IPS-NIHi7 (cell line): Measurements from ENCODE around the gene ZNF831.

Experiments used
- DNase-seq: peaks from one replicate; pipeline ENCODE4 v3.0.0; 2012; ENCODE audit warnings: mixed read lengths; ENCODE audit errors: extremely low spot score

Gene ZNF831

DNA sequence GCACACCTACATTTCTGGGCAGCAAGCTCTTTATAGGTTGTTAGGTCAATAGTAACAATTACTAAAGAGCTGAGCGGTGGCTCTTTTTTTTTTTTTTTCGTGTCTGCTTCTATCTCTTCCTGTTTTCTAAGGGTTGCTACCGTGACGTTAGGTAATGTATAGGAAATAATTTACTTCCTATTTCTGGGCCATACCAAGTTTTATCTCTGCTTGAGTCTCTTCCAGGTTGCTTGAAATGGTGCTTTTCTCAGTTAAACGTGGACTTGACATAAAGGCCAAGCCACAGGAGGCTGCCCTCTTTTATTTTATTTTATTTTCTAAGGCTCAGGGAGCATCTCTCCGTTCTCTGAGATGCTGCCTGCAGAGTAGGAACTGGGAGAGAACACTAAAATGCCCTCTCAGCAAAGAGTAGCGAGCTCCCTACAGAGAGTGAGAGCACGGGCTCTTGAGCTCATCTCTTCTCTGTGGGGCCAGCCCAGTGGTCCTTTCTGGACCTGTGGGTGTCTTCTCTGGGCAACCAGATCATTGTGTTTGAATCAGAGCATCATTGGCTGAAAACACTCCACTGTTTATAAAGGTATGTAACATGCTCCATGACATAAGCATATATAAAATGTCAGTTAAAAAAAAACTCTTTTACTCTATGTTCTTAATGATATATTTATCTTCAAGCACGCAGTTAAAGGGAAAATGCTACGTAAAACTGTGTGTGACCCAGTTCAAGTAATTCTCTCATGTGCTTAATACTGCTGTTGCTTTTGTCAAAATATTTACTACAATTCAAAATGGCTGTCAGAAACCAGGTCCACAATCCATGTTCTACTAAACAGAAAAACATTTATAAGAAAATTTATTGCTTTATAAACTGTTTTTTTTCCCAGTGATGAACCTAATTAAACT, at the start of gene ZNF831:
Gene ZNF831 (plus strand): TSS at position 191 of the 900 bp plus-strand sequence. CDS start 27,199 bp downstream, outside the sequence.
- no peak for DNase-seq

DNA sequence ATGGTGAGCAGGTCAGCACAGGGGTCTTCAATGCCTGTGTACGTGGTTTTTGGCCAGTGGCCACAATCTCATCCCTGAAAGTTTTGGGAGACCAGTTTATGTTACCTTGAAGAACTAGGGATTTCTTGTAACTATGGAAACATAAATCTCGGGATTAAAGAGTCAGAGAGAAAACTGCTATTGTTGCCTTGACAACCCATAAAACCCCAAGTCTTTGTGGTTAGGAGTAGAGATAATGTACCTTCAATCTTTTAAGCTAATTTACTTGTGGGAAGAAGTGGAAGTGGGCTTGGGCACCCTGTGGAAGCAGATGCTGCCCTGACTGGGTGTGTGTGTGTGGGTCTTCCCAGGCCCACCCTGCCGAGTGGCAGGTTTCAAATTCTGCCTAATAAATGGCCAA, 46.1 kb upstream of the ZNF831 start:
- DNase-seq, result no peak

DNA sequence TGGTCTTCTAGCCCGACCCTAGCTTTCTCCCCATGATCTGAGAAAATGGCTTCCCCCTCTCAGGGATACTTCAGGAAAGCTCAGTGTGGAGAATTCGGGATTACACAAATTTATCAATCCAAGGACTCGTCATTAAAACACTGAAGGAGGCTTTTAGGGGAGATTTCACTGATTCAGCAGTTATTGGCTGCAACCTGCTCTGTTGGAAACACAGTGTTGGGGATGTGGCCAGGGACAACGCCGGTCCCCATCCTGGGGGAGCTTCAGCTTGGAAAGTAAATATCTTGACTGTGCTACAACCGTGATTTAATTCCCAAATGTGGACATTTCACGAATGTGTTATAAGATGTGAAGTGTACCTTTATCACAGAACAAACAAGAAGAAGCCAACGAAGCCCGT, 44.8 kb upstream of the ZNF831 start:
- DNase-seq, result no peak

DNA sequence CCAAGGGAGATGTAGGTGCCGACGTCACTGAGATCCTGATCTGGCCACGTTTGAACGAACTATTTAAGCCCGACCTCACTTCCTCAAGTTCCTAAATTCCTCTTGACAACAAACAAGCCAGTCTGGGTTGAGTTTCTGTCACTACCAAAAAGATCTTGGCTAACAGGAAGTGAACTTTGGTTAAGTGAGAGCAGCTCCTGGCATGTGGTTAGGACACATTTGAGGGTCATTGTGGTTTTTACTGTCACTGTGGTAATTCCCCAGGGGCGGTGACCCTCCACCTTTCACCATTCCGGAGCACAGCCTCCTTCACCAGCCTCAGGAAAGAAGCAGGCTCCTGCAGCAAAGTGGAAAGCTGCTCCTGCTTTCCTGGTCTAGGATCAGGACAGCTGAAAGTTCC, 43.1 kb upstream of the ZNF831 start:
- DNase-seq, result no peak

DNA sequence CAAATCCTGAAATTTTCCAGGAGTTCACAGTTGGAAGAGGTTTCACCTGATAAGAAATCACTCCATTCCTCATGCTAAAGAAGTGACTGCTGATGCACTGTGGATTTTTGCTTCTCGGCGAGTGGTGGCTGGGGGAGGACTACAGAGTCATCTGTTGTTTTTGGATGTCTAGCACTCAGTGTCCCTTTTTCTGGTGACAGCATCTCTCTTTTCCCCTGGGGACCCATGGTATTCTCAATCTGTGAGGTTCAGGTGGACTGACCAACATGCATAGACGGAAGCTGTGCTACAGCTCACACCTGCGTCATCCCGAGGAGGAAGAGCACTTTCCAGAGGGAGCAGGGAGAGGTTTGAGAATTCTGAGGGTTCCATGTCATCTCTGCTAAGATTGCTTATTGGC, 42.7 kb upstream of the ZNF831 start:
- DNase-seq, result no peak

DNA sequence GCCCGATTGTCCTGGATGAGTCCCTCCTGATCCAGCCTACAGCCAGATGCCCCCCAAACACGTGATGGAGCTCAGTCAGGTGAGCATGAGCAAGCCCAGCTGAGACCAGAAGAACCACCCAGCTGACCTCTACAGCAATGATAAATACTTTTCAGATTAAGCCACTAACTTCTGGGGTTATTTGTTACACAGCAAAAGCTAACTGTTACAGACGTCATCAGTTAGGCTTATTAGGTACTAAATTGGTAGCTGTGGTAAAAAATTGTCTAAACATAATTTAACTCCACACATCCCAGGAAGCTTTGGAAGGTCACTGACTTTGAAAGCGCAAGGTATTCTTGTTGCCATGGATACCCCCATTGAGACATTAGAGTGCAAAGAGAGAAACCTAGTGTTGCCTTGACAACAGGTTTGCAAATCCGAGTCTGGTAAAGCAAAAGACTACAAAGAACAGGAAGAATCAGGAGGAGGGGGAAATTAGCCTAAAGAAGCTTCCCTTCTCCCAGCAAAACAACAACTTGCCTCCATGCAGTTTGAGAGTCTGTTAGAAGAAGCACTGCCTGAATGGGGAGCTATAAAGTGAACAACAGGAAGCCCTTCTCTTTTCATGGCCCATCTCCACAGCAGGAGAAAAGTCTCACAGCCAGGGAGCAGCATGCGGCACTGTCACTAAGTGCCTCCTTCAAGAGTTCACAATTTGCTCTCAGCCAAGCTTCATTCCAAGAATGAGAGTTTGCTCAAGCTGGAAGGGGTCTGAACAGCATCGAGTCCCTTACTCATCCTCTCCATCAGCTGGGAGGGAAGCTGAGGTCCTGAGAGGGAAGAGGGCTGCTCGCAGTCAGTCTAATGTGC, 41.7 kb upstream of the ZNF831 start:
- DNase-seq, result peak; percentile 45

DNA sequence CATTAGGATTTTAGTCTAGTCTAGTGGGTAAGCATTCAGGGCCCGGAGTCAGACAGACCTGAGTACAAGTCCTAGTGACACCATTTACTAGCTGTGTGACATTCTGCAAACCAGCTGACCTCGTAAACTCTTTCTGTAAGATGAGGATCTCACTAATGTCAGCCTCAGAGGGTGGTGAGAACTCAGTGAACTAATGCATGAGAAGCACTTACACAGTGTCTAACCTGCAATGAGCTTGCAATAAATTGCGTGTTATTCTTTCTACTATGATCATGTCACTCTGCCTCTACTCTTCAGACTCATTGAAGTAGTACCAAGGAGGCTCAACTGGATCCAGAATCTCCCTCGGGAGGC, 41.1 kb upstream of the ZNF831 start:
- DNase-seq, result no peak

DNA sequence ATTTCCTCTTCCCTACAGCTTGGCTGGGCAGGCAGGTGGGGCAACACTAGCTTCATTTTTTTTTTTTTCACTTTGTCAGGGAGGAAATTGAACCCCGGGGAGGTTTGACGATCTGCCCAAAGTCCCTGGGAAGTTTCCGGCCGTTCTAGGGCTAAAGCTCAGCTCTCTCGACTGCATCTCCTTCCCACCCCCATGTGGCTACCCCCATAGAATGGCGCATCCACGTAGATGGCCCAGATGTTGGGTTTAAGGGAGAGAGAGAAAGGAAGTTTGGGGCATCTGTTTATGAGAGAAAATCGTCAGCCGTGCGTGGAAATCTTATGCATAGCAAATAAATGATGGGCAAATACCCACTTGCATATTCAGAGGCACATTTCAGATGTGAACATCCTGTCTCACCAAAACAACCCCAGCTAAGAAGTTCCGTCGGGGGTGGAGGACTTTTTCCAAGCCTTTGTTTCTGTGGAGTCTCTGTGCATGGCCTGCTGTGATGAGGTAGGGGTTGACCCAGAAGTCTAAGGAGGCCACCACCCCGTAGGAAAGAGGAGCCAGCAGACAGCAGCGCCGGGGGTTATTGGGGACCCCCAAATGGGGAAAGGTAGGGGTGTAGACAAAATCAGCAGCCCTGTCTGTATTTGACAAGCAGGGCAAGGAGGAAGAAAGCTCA, 40.5 kb upstream of the ZNF831 start:
- no peak for DNase-seq

DNA sequence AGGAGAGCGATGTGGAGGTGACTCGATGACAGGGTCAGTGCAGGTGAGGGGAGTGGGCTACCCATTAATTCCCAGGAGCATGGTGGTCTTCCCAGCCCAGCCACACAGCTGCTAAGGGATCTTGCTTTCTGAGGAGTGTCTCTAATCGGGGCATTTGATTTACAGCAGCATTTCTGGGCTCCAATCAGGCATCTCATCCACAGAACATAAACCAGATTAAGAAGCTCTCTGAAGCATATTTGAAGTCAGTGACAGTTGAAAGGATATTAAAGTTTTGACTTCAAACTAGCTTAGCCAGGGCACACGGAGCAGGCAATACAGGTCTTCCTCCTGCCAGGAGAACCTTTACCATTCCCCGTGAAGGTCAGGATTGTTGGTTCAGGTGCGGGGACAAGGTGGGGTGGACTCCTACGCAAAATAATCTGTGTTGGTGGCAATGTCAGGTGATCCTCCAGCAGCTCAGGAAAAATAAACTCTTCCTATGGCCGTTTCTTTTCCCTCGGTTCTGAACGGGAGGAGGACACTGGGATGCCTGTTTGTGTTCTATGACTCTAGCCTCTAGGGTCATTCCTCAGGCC, 39.9 kb upstream of the ZNF831 start:
- no peak for DNase-seq

DNA sequence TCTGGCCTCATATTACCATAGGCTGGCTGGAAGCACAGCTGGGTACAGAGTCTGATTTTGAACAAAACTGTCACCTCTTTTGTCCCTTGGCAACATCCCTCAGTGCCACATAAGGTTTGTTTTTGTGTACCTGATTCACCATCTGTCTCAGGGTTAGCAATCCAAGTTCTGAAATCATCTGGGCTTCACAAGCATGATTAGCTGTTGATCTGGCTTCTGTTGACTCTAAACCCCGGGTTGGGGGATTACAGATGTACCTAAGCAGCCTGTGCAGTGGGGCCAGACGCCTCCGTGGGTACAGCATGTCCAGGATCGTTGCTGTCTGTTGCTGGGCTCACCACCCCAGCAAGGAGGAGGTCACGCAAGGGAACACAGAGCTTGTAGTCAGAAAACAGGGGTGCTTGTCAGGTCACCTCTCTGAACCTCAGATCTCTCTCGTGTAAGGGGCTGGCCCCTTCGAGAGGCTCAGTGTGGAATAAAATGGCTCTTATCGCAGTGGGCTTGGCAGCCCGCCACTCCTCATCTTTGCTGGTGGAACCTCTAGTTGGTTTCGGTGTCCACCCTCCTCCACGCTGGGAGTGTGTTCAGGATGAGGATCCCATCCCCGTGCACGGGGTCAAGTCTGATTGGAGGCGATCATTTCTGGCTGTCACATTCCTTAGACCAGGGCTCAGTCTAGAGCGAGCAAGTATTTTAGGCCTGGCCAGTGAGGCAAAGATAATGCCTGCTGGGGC, 39.2 kb upstream of the ZNF831 start:
- DNase-seq, result no peak

DNA sequence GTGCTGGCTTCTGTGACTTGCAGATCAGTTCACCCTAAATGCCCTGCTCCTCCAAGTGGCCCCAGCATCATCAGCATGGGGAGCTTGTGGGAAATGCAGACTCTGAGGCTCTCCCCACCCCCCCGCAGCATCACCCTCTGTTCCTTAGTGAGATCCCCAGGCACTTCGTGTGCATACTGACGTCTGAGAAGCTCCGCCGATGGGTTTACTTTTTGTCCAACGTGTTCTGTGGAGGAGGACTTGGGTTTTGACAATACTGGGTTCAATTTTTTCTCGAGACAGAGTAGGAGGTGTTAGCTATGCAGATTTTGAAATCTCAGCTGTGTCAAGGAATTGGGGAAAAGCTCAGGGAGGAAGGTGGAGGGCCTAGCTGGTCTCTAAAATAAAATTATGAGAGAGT, 38.3 kb upstream of the ZNF831 start:
- no peak for DNase-seq

DNA sequence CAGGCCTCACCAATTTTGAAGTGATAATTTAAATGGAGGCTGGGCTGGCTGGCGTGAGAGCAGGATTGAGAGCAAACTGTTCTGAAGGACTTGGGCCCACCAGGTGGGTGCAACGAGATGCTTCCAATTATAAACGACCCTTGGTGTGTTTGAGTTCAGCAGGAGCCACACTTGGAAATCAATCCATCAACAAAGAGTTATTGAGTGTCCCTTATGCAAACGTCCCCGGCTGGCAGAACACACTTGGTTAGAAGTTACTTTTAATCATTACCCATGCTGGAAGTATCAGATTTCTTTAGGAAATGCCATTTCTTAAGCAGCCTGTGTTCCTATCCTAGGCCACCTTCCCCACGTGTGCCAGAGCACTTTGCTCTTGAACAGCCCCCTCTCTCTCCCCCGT, 37.8 kb upstream of the ZNF831 start:
- DNase-seq, result no peak

DNA sequence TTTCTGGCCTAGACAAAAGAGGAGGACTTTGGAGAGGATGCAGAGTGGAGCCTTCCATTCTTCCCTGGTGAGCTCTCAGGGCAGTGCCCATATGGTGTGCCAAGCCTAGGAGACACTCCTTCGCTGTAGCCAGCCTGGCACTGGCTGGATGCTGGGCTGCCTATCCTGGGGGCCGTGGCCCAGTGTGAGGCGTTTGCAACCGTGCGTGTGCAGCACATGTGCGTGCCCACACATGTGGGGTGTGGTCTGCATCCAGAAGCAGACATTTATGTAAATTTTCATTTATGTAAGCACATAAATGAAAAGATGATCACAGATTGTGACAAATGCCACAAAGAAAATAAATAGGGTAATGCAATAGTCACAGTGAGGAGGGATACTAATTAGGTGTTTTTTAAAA, 35.8 kb upstream of the ZNF831 start:
- DNase-seq, result no peak

DNA sequence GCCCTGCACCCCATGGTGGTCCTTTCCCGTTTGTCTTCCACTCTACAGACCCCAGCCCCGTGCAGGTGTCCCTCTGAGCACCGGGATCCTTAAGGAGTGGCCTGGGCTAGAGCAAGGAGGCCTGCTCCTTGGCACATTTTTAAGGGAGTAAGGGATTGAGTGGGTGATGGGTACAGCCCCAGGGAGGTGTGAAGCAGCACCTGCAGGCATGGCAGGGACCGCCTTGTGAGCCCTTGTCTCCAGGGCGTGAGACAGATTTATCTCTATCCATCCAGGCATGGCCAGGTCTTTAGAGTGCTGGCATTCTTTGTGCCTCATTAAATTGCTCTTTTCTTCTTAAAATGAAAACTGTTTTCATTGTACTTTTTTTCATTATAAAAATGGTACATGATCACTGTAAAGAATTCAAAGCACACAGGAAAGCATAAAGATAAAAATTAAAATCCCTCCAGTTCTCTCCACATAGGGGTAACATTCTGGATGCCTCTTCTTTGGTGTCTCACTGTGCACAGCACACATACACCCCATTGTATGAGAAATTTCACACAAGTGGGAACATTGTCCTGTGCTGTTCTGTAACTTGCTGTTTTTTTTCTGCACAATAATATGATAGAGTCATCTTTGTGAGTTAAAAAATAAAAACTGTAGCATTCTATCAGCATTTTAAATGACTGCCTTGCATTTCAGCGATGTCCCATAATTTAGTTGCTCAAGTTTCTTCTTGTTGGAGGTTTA, 31.9 kb upstream of the ZNF831 start:
- no peak for DNase-seq

DNA sequence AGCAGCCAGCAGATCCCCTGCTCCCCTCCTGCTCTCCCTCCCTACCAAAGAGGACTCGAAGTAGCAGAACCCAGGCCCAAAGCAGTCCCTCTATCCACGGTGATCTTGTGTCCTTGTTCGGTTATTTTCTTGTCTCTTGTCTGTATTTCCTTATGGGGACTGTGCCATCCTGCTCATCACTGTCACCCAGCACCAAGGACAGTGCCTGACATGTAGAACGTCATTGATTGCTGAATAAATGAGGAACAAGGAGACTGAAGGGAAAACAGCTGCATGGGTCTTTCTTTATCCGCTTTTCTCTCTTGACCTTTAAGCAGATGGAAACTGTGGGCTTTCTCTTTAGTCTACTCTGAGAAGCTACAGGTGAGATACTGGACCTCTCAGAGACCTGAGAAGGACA, 29.4 kb upstream of the ZNF831 start:
- no peak for DNase-seq

DNA sequence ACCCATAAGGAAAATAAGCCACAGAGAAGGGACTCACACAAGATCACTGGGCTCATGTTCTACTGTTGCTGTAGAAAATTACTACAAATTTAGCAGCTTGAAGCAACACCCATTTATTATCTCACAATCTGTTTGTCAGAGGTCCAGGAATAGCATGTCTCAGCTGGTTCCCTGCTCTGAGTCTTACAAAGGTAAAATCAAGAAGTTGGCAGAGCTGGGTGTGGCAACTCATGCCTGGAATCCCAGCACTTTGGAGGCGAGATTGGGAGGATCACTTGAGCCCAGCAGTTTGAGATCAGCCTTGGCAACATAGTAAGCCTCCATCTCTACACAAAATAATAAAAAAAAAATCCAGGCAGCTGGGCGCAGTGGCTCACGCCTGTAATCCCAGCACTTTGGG, 28.5 kb upstream of the ZNF831 start:
- DNase-seq, result no peak

DNA sequence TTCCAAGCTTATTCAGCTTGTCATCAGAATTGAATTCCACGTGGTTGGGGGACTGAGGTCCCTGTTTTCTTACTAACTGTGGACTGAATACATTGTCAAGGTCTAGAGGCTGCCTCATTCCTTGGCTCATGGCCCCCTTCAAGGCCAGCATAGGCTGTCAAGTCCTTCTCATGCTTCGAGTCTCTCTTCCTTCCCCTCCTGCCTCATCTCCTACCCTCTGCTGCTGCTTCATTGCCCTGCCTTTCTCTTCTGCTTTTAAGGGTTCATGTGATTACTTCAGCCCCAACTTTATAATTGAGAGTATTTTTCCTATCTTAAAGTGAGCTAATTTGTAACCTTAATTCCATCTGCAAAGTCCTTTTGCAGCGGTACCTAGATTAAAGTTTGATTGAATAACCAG, 27.6 kb upstream of the ZNF831 start:
- DNase-seq, result no peak

DNA sequence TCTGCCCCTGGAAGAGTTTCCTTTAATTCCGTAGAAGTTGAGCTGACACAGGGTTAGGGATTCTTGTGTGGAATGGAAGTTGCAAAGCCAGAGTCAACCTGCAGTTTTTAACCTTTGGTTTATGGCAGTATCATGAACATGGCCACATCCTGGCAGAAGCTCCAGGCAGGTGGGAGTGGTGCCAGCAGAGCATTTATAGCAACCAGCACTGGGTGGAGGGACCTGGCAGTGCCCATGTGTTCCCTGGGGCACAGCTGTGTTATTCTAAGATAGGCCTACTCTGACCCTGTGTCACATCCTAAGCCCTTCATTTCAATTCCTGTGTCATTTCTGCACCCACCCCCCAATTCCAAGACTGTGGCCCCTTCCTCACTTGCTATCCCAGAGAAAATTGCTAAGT, 26.1 kb upstream of the ZNF831 start:
- no peak for DNase-seq

DNA sequence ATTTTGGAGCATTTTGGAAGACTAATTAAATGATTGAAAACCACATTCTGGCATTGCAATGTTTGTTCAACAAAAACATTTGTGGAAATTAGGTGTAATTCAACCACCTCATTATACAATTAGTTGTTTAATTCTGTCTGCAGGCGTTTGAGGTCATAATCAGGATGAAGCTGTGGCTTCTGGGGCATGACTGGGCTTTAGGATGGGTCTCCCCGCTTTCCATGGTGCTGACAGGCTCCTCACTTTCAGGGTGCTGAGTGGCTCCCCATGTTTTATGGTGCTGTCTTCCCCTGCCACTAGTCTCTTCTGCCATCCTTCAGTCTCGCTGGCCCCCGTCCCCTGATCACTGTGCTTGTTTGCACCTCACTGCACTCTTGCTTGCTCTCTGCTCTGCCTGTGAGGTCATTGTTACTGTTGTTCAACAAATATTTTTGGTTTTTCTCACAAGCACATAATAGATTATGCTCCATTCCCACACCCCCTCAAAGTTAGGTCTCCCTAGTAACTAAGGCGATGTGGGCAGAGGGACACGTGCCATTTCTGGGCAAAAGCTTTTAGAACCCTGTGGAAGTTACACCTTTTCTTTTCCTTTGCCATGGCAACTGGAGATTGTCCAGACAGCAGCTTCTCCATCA, 25.4 kb upstream of the ZNF831 start:
- no peak for DNase-seq

DNA sequence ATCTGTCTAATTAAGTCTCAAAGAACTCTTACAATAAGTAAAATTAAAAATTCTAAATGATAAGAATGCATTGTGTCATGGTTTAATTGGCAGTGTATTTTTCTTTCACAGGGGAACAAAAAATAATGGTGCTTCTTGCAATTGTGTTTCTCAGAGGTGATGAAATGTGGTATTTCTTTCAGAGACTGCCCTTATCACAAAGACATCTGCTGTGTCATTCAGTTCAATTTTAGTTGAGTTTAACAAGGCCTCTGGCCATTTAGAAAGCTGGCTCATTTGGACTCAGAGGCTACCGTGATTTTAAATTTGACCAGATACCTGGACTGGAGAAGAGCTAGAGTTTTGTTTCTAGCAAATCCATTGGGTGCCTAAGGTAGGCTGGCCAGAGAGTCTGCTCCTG, 23.6 kb upstream of the ZNF831 start:
- no peak for DNase-seq
